HG02840 (cell line): ENCODE data around the gene FRS2.

ENCODE experiments used
- ATAC-seq: cut with Tn5 transposase; IDR thresholded peaks from one replicate; pipeline ENCODE4 v1.9.1; 2021; ENCODE audit warnings: mild to moderate bottlenecking, moderate library complexity, moderate number of reproducible peaks; ENCODE audit not compliant: unreplicated experiment, low FRiP score

Gene FRS2

GRCh38 chr12:69523433-69524330, 53.5 kb downstream of the FRS2 start:
- ATAC-seq = no peak

GRCh38 chr12:69524331-69524630, 54.1 kb downstream of the FRS2 start:
- no peak for ATAC-seq

GRCh38 chr12:69524755-69525469, 54.7 kb downstream of the FRS2 start:
- no peak for ATAC-seq

- no peak for ATAC-seq
Observed at GRCh38 chr12:69527506-69528272, 57.5 kb downstream of the FRS2 start.

GRCh38 chr12:69529021-69529420, 58.8 kb downstream of the FRS2 start:
- no peak for ATAC-seq

- ATAC-seq = no peak
Observed at GRCh38 chr12:69533844-69534243, 63.7 kb downstream of the FRS2 start.

GRCh38 chr12:69534389-69534822, 64.2 kb downstream of the FRS2 start:
- ATAC-seq = no peak

- no peak for ATAC-seq
Observed at GRCh38 chr12:69540987-69541386, 70.8 kb downstream of the FRS2 start.

- ATAC-seq = no peak
Observed at GRCh38 chr12:69544087-69544486, 73.9 kb downstream of the FRS2 start.

- no peak for ATAC-seq
Observed at GRCh38 chr12:69545081-69545480, 74.9 kb downstream of the FRS2 start.

- ATAC-seq = no peak
Observed at GRCh38 chr12:69546693-69547438, 76.7 kb downstream of the FRS2 start.

- ATAC-seq = no peak
Observed at GRCh38 chr12:69548687-69549086, 78.5 kb downstream of the FRS2 start.

GRCh38 chr12:69550569-69551350, 80.6 kb downstream of the FRS2 start:
- ATAC-seq = no peak

- ATAC-seq = no peak
Observed at GRCh38 chr12:69553628-69554248, 83.5 kb downstream of the FRS2 start.

- ATAC-seq = no peak
Observed at GRCh38 chr12:69555461-69555860, 85.3 kb downstream of the FRS2 start.

GRCh38 chr12:69556383-69556782, 86.2 kb downstream of the FRS2 start:
- ATAC-seq = no peak

GRCh38 chr12:69563166-69563762, 93.1 kb downstream of the FRS2 start:
- ATAC-seq = no peak

- ATAC-seq = no peak
Observed at GRCh38 chr12:69566603-69567002, 96.4 kb downstream of the FRS2 start.

GRCh38 chr12:69569236-69569635, 99.0 kb downstream of the FRS2 start:
- ATAC-seq = no peak
